GM19324 (cell line): Measurements from ENCODE around the gene MYO16.
A peak's percentile ranks its signal among the peaks of the same experiment; 100 is the strongest.

Experiments
- ATAC-seq: cut with Tn5 transposase; IDR thresholded peaks from one replicate; pipeline ENCODE4 v1.9.1; 2021; ENCODE audit warnings: mild to moderate bottlenecking, moderate library complexity; ENCODE audit not compliant: unreplicated experiment, low FRiP score

The MYO16 gene

GRCh38 chr13:109100705-109101304, 471.4 kb downstream of the MYO16 start:
- ATAC-seq, result no peak

DNA sequence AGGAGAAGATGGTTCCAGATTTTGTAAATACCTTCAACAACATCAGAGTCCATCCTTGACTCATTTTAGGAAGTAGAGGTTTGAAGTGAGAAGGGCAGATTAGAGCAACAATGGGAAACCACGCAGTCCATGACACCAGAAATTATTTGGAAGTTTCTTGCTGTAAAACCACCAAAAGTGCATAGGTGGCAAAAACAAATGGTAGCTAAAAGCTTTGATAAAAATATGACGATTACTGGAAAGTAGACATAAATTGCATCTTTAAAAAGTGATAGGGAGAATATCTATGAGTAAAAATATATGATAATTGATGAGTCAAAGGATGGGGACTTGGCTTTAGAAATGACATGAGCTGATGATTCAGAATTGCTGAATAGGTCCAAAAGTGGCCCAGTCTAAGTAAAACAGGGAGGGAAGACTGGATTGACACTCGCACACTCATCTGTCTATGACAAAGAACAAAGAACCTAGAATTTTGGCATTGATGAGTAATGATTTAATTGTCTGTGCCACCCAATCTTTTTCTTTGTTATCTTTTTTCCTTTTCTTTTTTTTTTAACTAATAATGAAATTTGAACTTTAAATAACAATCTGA, 472.2 kb downstream of the MYO16 start:
- ATAC-seq, result no peak

GRCh38 chr13:109105899-109106298, 476.5 kb downstream of the MYO16 start:
- no peak for ATAC-seq

DNA sequence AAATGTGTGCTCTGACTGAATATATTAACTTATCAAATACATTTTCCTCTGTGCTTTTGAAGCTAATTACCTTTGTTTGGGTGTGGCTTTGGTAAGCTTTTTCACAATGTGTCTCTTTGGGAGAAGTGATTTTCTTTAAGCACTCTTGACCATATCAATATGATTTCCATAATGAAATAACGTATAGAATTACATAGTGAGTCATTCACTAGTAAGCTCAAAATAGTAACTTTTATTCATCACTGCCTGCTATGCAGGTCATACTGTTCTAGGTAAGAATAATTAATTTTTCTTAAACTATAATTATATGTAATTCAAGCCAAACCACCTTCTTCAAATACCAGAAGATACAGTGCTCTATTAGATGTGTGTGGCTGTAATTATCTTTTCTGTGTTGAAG, 480.7 kb downstream of the MYO16 start:
- ATAC-seq, result no peak

DNA sequence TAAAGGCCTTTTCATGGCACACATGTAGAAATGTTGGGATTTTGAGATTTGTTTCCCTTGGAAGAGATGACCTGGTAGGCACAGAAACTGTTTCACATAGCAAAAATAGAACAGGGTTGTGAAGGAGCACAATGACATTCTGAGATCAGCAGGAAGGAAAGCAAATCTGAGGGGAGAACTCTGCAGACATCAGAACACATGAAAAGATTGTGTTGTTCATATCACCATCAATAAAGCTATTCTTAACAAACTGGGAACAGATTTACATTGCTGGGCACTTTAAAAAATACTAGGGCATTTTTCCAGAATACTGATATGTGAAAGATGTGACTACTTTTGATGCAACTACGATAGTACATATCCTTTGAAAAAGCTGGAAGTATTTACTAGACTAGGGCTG, 481.7 kb downstream of the MYO16 start:
- ATAC-seq, result no peak

GRCh38 chr13:109113427-109113826, 484.0 kb downstream of the MYO16 start:
- no peak for ATAC-seq

DNA sequence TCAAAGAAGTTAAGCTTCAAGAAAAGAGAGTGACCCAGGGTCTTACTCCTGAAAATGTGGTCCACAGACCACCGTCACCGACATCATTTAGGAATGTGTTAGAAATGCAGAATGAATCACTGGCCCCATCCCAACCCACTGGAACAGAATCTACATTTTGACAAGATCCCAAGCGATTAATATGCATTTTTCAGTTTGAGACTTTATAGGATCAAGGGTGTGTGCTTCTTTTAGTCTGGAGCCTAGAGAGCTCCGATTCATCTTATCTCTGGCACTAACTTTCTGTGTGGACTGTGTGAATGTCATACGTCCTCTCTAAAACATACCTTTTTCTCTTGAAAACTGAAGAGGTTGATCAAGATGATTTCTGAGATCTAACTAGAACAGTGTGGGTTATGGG, 484.8 kb downstream of the MYO16 start:
- no peak for ATAC-seq

DNA sequence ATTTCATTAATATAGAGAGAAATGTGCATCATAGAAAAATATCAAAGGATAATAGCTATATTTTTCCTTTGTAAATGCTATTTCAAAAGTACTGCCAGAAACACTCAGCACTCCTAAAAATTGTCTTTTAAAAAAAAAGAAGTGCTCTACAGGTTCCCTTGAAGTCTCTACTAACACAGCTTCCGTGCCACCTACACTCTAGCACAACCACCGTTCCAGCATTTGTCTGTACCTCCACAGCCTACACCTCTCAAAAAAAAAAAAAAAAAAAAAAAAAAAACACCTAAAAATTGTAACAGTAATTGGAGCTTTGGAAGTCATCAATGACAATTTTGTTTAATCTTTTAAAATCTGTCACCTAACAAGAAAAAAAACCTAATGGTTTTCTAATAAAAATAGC, 485.6 kb downstream of the MYO16 start:
- no peak for ATAC-seq

DNA sequence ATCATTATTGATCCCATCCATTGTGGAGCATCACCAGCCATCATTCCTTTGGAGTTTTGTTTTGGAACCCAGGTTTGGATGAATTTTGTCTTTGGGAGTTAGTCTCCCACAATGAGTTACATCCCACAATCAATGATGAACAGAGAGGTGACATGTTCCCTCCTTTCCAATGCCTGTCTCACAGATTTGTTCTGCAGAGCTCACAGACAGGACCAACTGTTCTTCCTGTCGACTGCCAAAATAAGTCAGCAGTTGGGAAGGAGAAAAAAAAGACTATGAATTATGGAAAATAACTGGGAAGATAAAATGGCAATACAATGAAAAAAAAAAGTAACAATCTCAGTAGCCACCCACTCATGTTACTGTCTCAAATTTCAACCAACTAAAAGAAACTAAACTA, 489.1 kb downstream of the MYO16 start:
- ATAC-seq, result no peak

- ATAC-seq, result no peak
Observed at GRCh38 chr13:109119896-109120295, 490.5 kb downstream of the MYO16 start.

- no peak for ATAC-seq
Observed at GRCh38 chr13:109121826-109122225, 492.4 kb downstream of the MYO16 start.

DNA sequence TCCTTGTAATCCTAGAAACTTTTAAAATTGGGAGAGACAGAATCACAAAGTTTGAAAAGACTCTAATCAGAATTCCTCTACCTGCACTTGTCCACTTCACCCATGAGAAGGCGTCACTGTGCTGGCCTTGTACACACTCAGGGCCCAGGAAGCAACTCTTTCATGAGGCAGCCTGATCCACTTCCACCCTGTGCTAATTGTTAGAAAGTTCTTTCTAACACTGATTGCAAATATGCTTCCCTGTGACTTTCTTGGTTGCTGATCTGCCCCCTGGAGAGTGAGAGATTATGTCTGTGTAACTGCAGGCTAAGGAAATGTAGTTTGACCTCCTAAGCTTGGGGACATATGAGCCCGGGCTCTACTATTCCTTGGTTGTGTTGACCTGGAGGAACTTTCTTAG, 494.6 kb downstream of the MYO16 start:
- no peak for ATAC-seq

DNA sequence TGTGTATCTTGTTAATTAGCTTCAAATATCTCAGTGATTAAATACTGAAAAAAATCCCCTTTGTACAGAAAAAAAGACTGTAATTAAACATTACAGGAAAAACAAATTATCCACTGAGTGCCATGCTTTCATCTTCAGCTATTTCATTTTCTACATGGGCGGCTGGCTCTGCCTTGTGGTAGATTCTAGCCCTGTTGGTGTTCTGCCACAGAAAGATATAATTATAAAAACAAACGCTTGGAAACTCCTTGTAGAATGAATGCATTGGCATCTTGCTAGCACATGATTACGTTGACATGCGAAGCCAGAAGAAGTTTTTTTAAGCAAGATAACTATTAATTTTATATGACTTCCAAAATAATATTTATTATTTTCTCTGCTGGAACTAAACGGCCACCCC, 496.8 kb downstream of the MYO16 start:
- ATAC-seq, result no peak

DNA sequence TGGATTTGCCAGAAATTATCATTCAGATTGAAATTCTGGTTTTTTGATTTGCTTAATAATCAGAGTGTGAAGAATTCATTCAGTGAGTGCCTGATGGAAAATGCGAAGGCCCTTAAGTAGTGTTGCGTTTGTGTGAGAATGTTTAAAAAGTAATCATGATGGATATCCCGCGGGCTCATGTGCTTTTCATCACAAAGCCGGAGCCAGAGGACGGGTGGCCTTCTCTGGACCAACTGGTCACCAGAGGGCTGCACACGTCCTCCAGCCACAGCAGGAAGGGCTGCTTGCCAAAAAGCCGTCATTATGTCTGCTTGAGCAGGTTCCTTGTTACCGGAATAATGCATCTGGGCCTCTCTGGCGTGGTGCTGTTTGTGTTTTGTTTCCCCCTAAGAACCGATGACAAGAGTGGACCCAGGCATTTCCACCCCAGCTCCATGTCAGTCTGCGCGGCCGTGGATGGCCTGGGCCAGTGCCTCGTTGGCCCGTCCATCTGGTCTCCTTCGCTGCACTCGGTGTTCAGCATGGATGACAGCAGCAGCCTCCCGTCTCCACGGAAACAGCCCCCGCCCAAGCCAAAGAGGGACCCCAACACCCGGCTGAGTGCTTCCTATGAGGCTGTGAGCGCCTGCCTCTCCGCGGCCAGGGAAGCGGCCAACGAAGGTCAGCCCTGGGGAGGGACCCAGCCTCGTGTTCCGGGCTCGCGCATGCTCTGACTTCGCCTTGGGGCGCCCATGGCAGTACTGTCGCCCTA, 497.7 kb downstream of the MYO16 start:
- no peak for ATAC-seq

GRCh38 chr13:109128121-109128520, 498.7 kb downstream of the MYO16 start:
- ATAC-seq, result no peak

GRCh38 chr13:109130093-109130835, 500.9 kb downstream of the MYO16 start:
- no peak for ATAC-seq

- ATAC-seq, result peak; percentile 83
Observed at GRCh38 chr13:109131698-109132257, 502.4 kb downstream of the MYO16 start.

- no peak for ATAC-seq
Observed at GRCh38 chr13:109135018-109135417, 505.6 kb downstream of the MYO16 start.

DNA sequence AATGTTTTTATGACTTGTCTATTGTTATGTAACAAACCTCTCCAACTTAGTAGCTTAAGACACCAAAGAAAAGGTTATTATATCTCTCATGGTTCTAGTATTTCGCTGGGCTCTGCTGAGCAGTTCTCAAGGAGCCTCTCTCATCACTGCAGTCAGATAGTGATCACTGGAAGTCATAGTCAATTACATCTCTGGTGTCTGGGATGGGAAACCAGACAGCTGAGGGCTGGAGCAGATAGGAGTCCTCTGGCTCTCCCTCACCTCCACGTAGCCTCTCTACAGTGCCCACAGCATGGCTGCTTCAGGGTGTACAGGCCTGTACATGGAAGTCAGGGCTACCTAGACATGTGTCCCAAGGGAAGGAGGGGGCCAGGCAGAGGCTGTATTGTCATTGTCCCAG, 507.5 kb downstream of the MYO16 start:
- no peak for ATAC-seq

DNA sequence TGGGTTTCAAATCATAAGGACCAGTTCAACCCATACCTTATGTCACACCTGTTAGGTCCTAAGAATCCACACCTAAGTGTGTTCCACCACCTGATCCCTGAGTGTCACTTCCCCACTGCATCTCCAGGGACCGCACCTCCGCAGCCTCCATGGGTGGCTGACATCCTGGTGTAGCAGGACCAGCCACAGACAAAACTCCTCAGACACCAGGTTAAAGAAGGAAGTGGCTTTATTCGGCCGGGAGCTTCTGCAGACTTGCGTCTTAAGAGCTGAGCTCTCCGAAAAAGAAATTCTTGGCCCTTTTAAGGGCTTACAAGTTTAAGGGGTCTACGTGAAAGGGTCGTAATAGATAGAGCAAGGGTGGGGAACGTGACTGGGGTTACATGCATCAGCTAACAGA, 509.9 kb downstream of the MYO16 start:
- ATAC-seq, result no peak

GRCh38 chr13:109140054-109140453, 510.6 kb downstream of the MYO16 start:
- ATAC-seq, result no peak
